Upper lobe of left lung (tissue), 4 donors: ENCODE measurements around the gene CSF2.

Experiments used
- EP300 ChIP-seq, 4 donors: sonication (generic); formaldehyde crosslinking; IDR thresholded peaks; one replicate each; pipeline ENCODE4 v1.5.1; 2017; ENCODE audit warnings: antibody characterized with exemption in 4 of 4, control low read depth in 2 of 4
- POLR2A ChIP-seq, 4 donors: fragments of 450-650 bp; IDR thresholded peaks; one replicate each; pipeline ENCODE4 v1.5.1; 2016 to 2017; ENCODE audit warnings: antibody characterized with exemption in 4 of 4, mild to moderate bottlenecking in 2 of 4
- POLR2AphosphoS5 ChIP-seq, 2 donors: sonication (generic); formaldehyde crosslinking; IDR thresholded peaks; one replicate each; pipeline ENCODE4 v1.5.1; 2017; ENCODE audit warnings: antibody characterized with exemption in 2 of 2
- TF ChIP-seq, protein P1 (sequence below), 6 experiments: fragments of 450-650 bp in 4 of 6; fragments of 200-600 bp in 2 of 6; sonication (generic) in 2 of 6; IDR thresholded peaks; one replicate each; pipeline ENCODE4 v1.5.1; 2016 to 2019; ENCODE audit warnings: antibody characterized with exemption in 6 of 6

DNA sequence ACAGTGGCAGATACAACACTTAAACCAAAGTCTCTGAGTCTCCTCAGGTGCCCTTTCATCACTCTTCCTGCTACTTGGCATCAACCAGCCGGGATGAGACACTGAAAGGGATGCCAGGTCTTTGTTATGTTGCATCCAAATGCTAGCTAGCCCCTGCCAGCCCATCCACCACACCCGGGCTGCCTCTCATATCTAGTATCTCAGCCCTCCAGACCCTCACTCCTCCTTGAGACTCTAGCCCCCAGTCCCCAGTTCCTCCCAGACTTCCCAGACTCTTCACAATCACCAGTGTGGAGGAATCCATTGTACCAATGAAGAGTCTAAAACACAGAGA lies 21.5 kb downstream of the CSF2 start:
- TF ChIP-seq, protein P1, sequence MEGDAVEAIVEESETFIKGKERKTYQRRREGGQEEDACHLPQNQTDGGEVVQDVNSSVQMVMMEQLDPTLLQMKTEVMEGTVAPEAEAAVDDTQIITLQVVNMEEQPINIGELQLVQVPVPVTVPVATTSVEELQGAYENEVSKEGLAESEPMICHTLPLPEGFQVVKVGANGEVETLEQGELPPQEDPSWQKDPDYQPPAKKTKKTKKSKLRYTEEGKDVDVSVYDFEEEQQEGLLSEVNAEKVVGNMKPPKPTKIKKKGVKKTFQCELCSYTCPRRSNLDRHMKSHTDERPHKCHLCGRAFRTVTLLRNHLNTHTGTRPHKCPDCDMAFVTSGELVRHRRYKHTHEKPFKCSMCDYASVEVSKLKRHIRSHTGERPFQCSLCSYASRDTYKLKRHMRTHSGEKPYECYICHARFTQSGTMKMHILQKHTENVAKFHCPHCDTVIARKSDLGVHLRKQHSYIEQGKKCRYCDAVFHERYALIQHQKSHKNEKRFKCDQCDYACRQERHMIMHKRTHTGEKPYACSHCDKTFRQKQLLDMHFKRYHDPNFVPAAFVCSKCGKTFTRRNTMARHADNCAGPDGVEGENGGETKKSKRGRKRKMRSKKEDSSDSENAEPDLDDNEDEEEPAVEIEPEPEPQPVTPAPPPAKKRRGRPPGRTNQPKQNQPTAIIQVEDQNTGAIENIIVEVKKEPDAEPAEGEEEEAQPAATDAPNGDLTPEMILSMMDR (IDR thresholded peaks at IDR 0.05): no peak
- no peak for TF ChIP-seq POLR2AphosphoS5 (IDR thresholded peaks at IDR 0.05)
- no peak for TF ChIP-seq EP300 (IDR thresholded peaks at IDR 0.05)
- no peak for TF ChIP-seq POLR2A (IDR thresholded peaks at IDR 0.05)
